Keratinocyte (primary cell): Measurements from ENCODE around the gene NDUFS4.

ENCODE experiments used
- EZH2 ChIP-seq: IDR thresholded peaks from one replicate; pipeline ENCODE4 v1.6.1; 2012; ENCODE audit warnings: inconsistent platforms, mild to moderate bottlenecking, low read length, moderate library complexity
- TF ChIP-seq, protein P1 (sequence below), 3 experiments: IDR thresholded peaks in 1 of 3; conservative IDR thresholded peaks in 1 of 3; optimal IDR thresholded peaks in 1 of 3; 2 replicates in 2 of 3; 3 replicates in 1 of 3; pipeline versions ENCODE3 to v1.5.1; 2011; ENCODE audit warnings: low read length in 3 of 3, mild to moderate bottlenecking in 3 of 3, moderate library complexity in 2 of 3, control low read depth in 1 of 3, inconsistent platforms in 1 of 3; ENCODE audit not compliant: insufficient read depth in 2 of 3; ENCODE audit errors: extremely low read depth in 1 of 3

DNA sequence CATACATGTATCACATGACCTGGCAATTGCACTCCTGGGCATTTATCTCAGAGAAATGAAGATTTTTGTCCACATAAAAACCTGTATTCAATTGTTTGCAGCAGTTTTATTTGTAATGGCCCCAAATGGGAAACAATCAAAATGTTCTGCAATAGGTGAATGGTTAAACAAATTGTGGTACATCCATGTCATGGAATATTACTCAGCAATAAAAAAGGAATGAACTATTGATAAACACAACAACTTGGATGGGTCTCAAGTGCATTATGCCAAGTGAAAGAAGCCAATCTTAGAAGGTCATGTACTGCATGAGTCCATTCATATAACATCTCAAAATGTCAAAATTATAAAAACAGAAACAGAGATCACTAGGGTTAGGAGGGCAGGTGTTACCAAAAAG is 1.5 kb upstream of the NDUFS4 start:
- TF ChIP-seq, protein P1, sequence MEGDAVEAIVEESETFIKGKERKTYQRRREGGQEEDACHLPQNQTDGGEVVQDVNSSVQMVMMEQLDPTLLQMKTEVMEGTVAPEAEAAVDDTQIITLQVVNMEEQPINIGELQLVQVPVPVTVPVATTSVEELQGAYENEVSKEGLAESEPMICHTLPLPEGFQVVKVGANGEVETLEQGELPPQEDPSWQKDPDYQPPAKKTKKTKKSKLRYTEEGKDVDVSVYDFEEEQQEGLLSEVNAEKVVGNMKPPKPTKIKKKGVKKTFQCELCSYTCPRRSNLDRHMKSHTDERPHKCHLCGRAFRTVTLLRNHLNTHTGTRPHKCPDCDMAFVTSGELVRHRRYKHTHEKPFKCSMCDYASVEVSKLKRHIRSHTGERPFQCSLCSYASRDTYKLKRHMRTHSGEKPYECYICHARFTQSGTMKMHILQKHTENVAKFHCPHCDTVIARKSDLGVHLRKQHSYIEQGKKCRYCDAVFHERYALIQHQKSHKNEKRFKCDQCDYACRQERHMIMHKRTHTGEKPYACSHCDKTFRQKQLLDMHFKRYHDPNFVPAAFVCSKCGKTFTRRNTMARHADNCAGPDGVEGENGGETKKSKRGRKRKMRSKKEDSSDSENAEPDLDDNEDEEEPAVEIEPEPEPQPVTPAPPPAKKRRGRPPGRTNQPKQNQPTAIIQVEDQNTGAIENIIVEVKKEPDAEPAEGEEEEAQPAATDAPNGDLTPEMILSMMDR (optimal IDR thresholded peaks at IDR 0.05 in 1 of 3, IDR thresholded peaks at IDR 0.05 in 1 of 3, conservative IDR thresholded peaks at IDR 0.05 in 1 of 3; ENCODE audit: extremely low read depth in 1 of 3, insufficient read depth in 2 of 3, low read length in 3 of 3) = no peak
- TF ChIP-seq EZH2 = no peak
